NCI-H82 treated with DMSO at 0.1 percent for 48 hours (cell line): Measurements from ENCODE around the gene STX5.
"Not testable (repeated sequence)": the region's sequence is repeated elsewhere in the genome, so short reads cannot be mapped to it uniquely, and the experiment has no call there.

Experiments used
- DNase-seq: peaks from one replicate; lab custom pipeline; 2025; ENCODE audit not compliant: unreplicated experiment; lab: John Stamatoyannopoulos, UW

STX5 gene

GRCh38 chr11:62831520-62832335 is at the start of gene STX5:
Gene STX5, minus strand, starts transcription at chr11:62832051. Its CDS starts 808 bp downstream, at chr11:62831243.
- DNase-seq: peak; percentile 93

GRCh38 chr11:62880803-62881578 is 49.1 kb upstream of the STX5 start, which contains the start of gene SLC3A2:
Gene SLC3A2, plus strand, starts transcription at chr11:62880896. Its CDS starts 128 bp downstream, at chr11:62881024.
- DNase-seq: peak; percentile 36

- no peak for DNase-seq
These were observed 48.5 kb upstream of the STX5 start for GRCh38 chr11:62880231-62880802.

GRCh38 chr11:62879235-62879978 is 47.6 kb upstream of the STX5 start:
- no peak for DNase-seq

- DNase-seq: no peak
These were observed 44.9 kb upstream of the STX5 start for GRCh38 chr11:62876712-62877111.

- DNase-seq: no peak
These were observed 44.0 kb upstream of the STX5 start for GRCh38 chr11:62875698-62876478.

GRCh38 chr11:62874851-62875250 is 43.0 kb upstream of the STX5 start:
- DNase-seq: no peak

- no peak for DNase-seq
These were observed 33.8 kb upstream of the STX5 start for GRCh38 chr11:62865635-62866034.

- DNase-seq: peak; percentile 87
These were observed 32.0 kb upstream of the STX5 start for GRCh38 chr11:62863687-62864335.

GRCh38 chr11:62861564-62862192 is 29.8 kb upstream of the STX5 start:
- DNase-seq: not testable (repeated sequence)

GRCh38 chr11:62860835-62861563 is 29.1 kb upstream of the STX5 start:
- no peak for DNase-seq

- DNase-seq: not testable (repeated sequence)
These were observed 27.4 kb upstream of the STX5 start for GRCh38 chr11:62859281-62859703.

GRCh38 chr11:62858201-62858600 is 26.4 kb upstream of the STX5 start:
- DNase-seq: no peak

GRCh38 chr11:62857541-62857982 is 25.7 kb upstream of the STX5 start:
- DNase-seq: no peak

GRCh38 chr11:62856333-62856895 is 24.6 kb upstream of the STX5 start:
- DNase-seq: no peak

GRCh38 chr11:62855571-62856332 is 23.9 kb upstream of the STX5 start:
- DNase-seq: peak; percentile 87

GRCh38 chr11:62854825-62855570 is 23.1 kb upstream of the STX5 start:
- no peak for DNase-seq
